Lower leg skin (tissue), 4 donors: Measurements from ENCODE around the gene SLIT3. TPM values are rescaled to one million over a fixed set of nuclear protein-coding genes. Genes with fewer than 3 reads are reported as not detected.
A peak's percentile ranks its signal among the peaks of the same experiment; 100 is the strongest.

ENCODE experiments used
- DNase-seq, 2 donors: peaks; one replicate each; pipeline ENCODE4 v3.0.0-alpha.2; 2019; ENCODE audit warnings: low spot score in 2 of 2
- H3K4me3 ChIP-seq: fragments of 200-600 bp; sonication (generic); 2 replicates; pipeline ENCODE4 v1.5.1; 2017; ENCODE audit warnings: mild to moderate bottlenecking, low read depth; ENCODE audit not compliant: poor library complexity, severe bottlenecking
- POLR2A ChIP-seq, 2 donors: fragments of 450-650 bp; IDR thresholded peaks; one replicate each; pipeline ENCODE4 v1.6.1; 2016 to 2017; ENCODE audit warnings: antibody characterized with exemption in 2 of 2, mild to moderate bottlenecking in 1 of 2, moderate library complexity in 1 of 2
- WGBS, 2 donors: methylation state at CpG; one replicate each; pipeline ENCODE4 v1.1.5; 2018; 5-methylcytosine and 5-hydroxymethylcytosine counted together
- intact Hi-C: fragments of 100-400 bp; cut with DNase I; formaldehyde crosslinking; loops from one replicate; pipeline ENCODE4 v1.15.0; 2023; ENCODE audit warnings: low total_unique reads
- total RNA-seq, 4 donors: library from RNA; depleted of rRNA; stranded (reverse); fragments of >200 nt; gene quantifications; one replicate each; pipeline ENCODE4 v1.1.0, GENCODE V29; 2016
- TF ChIP-seq, protein P1 (sequence below), 3 donors: fragments of 450-650 bp; IDR thresholded peaks; one replicate each; pipeline ENCODE4 v1.5.1; 2016; ENCODE audit warnings: antibody characterized with exemption in 3 of 3, mild to moderate bottlenecking in 3 of 3, moderate library complexity in 2 of 3

Gene SLIT3
- total RNA-seq, 4 donors from 2014 or later = 12.4 to 66.0 (median 22.8) TPM

DNA sequence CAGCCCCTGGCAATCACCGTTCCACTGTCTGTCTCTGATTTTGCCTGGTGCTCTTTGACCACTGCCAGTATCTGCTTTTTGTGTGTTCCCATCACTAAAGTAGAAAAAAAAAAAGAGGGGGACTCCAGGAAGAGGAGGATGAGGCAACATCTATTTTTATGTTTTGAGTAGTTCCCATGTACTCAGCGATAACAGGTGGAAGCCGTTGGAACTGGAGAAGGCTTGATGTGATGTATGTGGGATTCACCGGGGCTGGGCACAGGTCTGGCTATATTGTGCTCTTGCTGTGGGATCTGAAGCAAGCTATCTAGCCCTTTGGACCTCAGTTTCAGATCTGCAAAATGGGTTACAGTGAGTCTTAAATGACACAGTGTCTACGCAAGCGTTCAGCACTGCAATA lies 104.9 kb downstream of the SLIT3 start:
- no peak for TF ChIP-seq POLR2A (IDR thresholded peaks at IDR 0.05)
- TF ChIP-seq, protein P1, sequence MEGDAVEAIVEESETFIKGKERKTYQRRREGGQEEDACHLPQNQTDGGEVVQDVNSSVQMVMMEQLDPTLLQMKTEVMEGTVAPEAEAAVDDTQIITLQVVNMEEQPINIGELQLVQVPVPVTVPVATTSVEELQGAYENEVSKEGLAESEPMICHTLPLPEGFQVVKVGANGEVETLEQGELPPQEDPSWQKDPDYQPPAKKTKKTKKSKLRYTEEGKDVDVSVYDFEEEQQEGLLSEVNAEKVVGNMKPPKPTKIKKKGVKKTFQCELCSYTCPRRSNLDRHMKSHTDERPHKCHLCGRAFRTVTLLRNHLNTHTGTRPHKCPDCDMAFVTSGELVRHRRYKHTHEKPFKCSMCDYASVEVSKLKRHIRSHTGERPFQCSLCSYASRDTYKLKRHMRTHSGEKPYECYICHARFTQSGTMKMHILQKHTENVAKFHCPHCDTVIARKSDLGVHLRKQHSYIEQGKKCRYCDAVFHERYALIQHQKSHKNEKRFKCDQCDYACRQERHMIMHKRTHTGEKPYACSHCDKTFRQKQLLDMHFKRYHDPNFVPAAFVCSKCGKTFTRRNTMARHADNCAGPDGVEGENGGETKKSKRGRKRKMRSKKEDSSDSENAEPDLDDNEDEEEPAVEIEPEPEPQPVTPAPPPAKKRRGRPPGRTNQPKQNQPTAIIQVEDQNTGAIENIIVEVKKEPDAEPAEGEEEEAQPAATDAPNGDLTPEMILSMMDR (IDR thresholded peaks at IDR 0.05) = no peak
- H3K4me3 ChIP-seq = no peak overlapping the region
- intact Hi-C loops = loop anchor here (10.0 kb wide), 1 partner anchor 201 kb away; no protein-coding TSS in a partner anchor
- DNase-seq = no peak
- WGBS, 2 donors = 90 to 92% methylated on average over 6 of the region's 6 CpGs

DNA sequence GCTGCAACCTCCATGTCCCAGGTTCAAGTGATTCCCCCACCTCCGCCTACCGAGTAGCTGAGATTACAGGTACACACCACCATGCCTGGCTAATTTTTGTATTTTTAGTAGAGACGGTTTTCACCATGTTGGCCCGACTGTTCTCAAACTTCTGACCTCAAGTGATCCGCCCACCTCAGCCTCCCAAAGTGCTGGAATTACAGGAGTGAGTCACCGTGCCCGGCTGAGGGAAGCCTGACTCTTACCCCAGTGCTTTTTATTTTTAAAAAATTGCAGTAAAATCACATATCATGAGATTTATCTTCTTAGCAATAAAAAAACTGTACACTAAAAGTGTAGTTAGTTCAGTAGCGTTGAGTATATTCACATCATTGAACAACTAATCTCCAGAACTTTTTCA lies 105.3 kb downstream of the SLIT3 start:
- WGBS, 2 donors = 74 to 79% methylated on average over 8 of the region's 8 CpGs
- intact Hi-C loops = loop anchor here (10.0 kb wide), 1 partner anchor 201 kb away; no protein-coding TSS in a partner anchor
- no peak overlapping the region for H3K4me3 ChIP-seq
- TF ChIP-seq, protein P1 (IDR thresholded peaks at IDR 0.05) = no peak
- TF ChIP-seq POLR2A (IDR thresholded peaks at IDR 0.05) = no peak
- DNase-seq = no peak

DNA sequence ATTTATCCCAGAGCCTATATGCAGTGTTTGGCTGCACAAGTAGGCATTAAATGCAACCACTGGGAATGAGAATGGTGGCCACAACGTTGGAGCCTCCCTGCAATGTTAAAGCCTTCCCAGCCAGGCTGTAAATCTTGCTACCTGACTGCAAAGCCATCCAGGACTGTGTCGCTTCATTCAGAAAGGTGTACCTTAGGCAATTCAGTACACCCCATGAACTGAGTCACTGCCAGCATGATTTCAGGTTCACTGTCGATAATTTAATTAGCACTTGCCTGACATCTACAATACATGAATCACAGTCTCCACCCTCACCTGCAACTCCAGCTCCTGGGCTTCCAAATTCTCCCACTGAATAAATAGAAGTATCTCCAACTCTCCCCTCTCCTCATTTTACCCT lies 108.4 kb downstream of the SLIT3 start:
- TF ChIP-seq POLR2A (IDR thresholded peaks at IDR 0.05) = no peak
- TF ChIP-seq, protein P1 (IDR thresholded peaks at IDR 0.05) = no peak
- H3K4me3 ChIP-seq = no peak overlapping the region
- intact Hi-C loops = loop anchor here (10.0 kb wide), 1 partner anchor 198 kb away; no protein-coding TSS in a partner anchor
- no peak for DNase-seq
- 35 to 41% methylated on average over 3 of the region's 3 CpGs for WGBS, 2 donors

DNA sequence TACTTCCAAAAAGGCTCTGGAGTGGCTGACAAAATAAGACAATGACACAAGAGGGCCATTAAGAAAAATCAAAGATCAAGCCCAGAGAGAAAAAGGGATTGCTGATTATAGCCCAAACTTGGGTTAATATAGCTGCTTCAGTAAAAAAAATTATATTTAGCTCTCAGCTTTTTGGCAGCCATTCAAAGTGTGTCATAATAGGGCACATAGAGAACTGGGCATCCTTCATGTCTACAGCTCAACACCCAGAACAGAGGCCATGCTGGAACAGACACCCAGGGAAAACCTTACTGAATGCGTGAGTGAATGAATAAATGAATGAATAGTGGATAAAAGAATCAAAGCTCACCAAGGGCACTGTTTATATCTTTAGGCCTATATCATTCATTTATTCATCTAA lies 110.1 kb downstream of the SLIT3 start:
- 58 to 73% methylated on average over 1 of the region's 1 CpG for WGBS, 2 donors
- DNase-seq = no peak
- TF ChIP-seq, protein P1 (IDR thresholded peaks at IDR 0.05) = no peak
- no peak for TF ChIP-seq POLR2A (IDR thresholded peaks at IDR 0.05)
- intact Hi-C loops = loop anchor here (10.0 kb wide), 1 partner anchor 196 kb away; no protein-coding TSS in a partner anchor
- no peak overlapping the region for H3K4me3 ChIP-seq

DNA sequence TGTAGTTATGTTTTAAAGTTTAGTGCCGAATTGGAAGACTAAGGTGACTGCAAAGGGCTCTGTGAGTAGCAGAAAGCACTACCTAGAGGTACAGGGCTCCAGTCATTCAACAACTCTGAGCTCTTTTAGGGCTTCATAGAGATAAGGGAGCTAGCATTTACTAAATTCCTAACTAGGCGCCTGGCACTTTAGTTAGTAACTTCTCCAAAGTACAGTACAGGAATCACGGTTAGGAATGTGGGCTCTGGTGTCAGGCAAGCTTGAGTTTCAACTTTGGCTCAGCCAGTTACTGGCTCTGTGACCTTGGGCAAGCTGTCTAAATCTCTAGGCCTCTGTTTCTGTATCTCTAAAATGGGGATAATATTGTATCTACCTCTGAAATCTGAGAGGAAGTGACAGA lies 115.3 kb downstream of the SLIT3 start:
- peak in 1 of 2 donors; percentile 14 for DNase-seq
- WGBS, 2 donors = 71 to 75% methylated on average over 3 of the region's 3 CpGs
- intact Hi-C loops = no loop called here
- TF ChIP-seq POLR2A (IDR thresholded peaks at IDR 0.05) = no peak
- TF ChIP-seq, protein P1 (IDR thresholded peaks at IDR 0.05) = no peak
- H3K4me3 ChIP-seq = no peak overlapping the region

DNA sequence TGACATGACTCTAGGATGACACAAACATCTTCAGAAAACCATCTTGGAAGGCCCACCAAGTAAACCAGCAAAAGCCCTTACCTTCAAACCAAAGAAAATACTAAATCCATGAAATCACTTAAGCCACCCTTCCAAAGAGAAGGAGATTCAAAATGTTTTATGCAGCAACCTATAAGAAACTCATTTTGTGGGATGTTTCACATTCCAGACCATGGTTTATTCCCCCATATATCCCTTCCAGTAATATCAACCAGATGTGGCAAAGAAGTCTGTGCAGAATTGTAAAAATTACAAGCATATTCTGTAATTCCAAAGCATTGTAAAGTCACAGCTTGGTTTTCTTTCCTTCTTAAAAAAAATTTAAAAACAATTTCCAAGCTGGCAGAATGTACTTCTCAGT lies 117.4 kb downstream of the SLIT3 start:
- no peak overlapping the region for H3K4me3 ChIP-seq
- intact Hi-C loops = no loop called here
- DNase-seq = no peak
- TF ChIP-seq, protein P1 (IDR thresholded peaks at IDR 0.05) = no peak
- no peak for TF ChIP-seq POLR2A (IDR thresholded peaks at IDR 0.05)
